Measurements from ENCODE around the gene ABCF2. TPM values are rescaled to one million over a fixed set of nuclear protein-coding genes. Genes with fewer than 3 reads are reported as not detected.

Gene ABCF2
- total RNA-seq, 1 donor from 2014 or later = 23.3 TPM

DNA sequence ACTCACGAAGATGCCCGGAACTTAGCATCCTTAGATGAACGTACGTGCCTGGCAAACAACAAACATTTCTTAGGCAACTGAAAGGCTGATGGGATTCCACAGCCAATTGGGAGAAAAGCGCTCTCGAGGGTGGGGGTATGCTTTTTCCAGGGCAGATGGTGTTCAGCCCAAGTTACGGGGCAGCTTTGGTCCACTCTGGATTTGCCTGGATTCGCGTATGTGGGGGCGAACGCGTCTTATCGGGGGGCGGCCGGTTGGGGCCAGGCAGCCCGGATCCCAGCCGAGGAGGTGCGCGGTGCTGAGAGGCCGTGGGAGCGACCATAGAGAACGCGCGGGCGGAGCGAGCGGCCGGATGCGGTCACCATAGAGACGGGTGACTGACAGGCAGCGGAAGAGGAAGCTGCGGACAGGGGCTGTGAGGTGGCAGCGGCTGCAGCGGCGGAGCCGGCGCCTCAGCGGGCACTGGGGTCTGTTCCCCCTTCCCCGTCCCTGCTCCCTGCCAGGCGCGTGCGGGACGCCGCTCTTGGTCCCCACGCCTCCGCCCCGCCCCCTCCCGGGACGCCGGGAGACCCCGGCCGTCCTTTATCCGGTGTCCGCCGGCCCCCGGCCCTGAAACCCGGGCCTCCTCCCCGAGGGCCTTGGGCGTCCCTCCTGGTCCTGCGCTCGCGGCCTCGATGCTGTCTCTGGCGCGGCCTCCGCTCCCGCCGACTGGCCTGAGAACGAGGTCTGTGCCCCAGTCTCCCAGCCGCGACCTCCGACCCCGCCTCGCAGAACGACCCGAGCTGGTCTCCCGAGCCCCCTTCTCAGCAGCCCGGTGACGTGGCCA is 5.3 kb upstream of the ABCF2 start, which contains the start of gene CHPF2:
TSS of gene CHPF2 (plus strand) at position 393 of the 826 bp plus-strand sequence. CDS start 1,529 bp downstream, outside the sequence.
- Histone ChIP-seq H3K9me3 (no peaks in the 10 kb centered on the region), H3K27me3 (ENCODE audit: low read depth) (no peaks in the 10 kb centered on the region), H3K4me1 (peaks cover 24% of the 10 kb centered on the region), H3K4me3 (peak within 1 kb of the TSS; percentile 74), H3K36me3 (peaks cover 29% of the 10 kb centered on the region), H3K27ac (peak within 1 kb of the TSS; percentile 76)
- no peak for TF ChIP-seq CTCF (IDR thresholded peaks at IDR 0.05)
- peak; percentile 97 for DNase-seq
- intact Hi-C loops (cut with DNase I) = no loop called here
- peak; percentile 96 to 98 for ATAC-seq

- DNase-seq (no peak), ATAC-seq (no peak)
- TF ChIP-seq CTCF (IDR thresholded peaks at IDR 0.05) = no peak
- Histone ChIP-seq H3K9me3 (no peaks in the 10 kb centered on the region), H3K4me1 (peaks cover 29% of the 10 kb centered on the region), H3K27me3 (ENCODE audit: low read depth) (no peaks in the 10 kb centered on the region), H3K27ac (no peak overlapping the region), H3K4me3 (no peak overlapping the region), H3K36me3 (peaks cover 17% of the 10 kb centered on the region)
- intact Hi-C loops (cut with DNase I) = no loop called here
These were observed 4.1 kb upstream of the ABCF2 start for GRCh38 chr7:151231080-151231479.

DNA sequence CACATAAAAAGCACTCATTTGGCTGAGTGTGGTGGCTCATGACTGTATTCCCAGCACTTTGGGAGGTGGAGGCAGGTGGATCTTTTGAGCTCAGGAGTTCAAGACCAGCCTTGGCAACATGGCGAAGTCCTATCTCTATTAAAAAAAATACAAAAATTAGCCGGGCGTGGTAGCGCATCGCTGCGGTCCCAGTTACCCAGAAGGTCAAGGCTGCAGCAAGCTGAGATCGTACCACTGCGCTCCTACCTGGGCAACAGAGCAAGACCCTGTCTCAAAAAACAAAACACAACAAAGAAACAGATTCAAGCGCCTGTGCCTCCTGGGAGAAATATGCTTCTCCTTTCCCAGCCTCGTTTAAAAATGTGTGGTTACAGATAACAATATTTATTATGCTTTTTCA is 2.2 kb upstream of the ABCF2 start:
- H3K27me3 ChIP-seq (ENCODE audit: low read depth) = no peaks in the 10 kb centered on the region
- no peaks in the 10 kb centered on the region for H3K9me3 ChIP-seq
- TF ChIP-seq CTCF (IDR thresholded peaks at IDR 0.05) = no peak
- DNase-seq (no peak), ATAC-seq (no peak)
- intact Hi-C loops (cut with DNase I) = no loop called here
- H3K4me3 ChIP-seq = no peak overlapping the region
- no peak overlapping the region for H3K27ac ChIP-seq
- H3K4me1 ChIP-seq = peaks cover 36% of the 10 kb centered on the region
- H3K36me3 ChIP-seq = peaks cover 11% of the 10 kb centered on the region

DNA sequence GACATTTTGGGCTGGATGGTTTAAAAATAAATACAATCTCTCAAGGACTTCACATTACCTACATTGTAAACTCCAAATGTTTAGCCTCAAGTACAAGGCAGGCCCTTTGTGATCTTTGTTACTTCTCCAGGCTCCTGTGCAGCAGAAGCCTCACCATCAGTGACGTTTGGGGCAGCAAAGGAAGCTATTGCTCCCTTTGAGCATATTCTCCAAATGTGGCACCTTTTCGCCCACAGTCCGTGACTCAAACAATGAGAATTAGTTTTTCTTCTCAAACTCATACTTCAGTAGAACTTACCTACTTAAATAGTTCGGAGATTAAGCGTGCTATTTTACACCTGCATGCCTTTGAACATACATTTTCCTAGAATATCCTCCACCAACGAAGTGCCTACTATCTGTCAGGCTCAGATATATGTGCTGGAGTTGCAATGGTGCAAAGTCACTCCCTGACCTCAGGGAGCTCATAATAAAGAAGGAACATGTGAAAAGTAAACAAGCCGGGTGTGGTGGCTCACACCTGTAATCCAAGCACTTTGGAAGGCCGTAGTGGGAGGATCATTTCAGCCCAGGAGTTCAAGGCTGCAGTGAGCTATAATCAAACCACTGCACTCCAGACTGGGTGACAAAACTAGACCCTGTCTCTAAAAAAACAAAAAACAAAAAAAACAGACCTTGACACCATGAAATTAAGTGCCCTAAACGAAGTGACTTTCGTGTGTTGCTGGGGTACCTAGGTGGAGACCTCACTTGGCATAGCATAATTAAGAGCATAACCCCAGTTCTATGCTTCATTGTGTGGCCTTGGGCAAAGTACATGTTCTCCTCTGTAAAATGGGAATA is 1.2 kb upstream of the ABCF2 start:
- Histone ChIP-seq H3K4me1 (peaks cover 26% of the 10 kb centered on the region), H3K4me3 (peak overlapping the region; percentile 90), H3K27ac (peak overlapping the region; percentile 80), H3K36me3 (peaks cover 21% of the 10 kb centered on the region), H3K9me3 (no peaks in the 10 kb centered on the region), H3K27me3 (ENCODE audit: low read depth) (no peaks in the 10 kb centered on the region)
- no peak for DNase-seq
- no peak for TF ChIP-seq CTCF (IDR thresholded peaks at IDR 0.05)
- intact Hi-C loops (cut with DNase I) = no loop called here
- ATAC-seq = no peak

DNA sequence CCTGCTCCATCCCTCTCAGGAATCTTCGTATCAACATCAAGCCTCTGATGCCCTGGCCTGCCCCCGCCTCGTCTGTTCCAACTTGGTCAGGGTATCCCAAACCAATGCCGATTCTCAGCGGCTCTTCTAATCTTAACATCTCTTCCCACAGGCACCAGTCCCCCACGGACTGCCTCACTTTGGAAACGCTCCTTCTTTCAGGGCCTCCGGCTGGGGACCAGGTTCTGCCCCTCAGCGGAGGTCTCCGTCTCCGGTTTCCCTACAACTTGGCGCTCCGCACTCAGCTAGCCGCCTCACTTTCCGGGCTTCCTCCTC is 488 bp downstream of the ABCF2 start:
- no peak for DNase-seq
- intact Hi-C loops (cut with DNase I) = no loop called here
- H3K4me3 ChIP-seq = peak overlapping the region; percentile 90
- peak overlapping the region; percentile 80 for H3K27ac ChIP-seq
- H3K36me3 ChIP-seq = peaks cover 38% of the 10 kb centered on the region
- no peak for TF ChIP-seq CTCF (IDR thresholded peaks at IDR 0.05)
- ATAC-seq = peak in 1 of 2 donors; percentile 20
- no peaks in the 10 kb centered on the region for H3K9me3 ChIP-seq
- no peaks in the 10 kb centered on the region for H3K27me3 ChIP-seq (ENCODE audit: low read depth)
- H3K4me1 ChIP-seq = peaks cover 22% of the 10 kb centered on the region
